H1 (cell line): ENCODE measurements around the gene NELFA. TPM values are rescaled to one million over a fixed set of nuclear protein-coding genes. Genes with fewer than 3 reads are reported as not detected.

Source experiments
- CHD7 ChIP-seq: fragments of 300-600 bp; sonication (generic); IDR thresholded peaks from 2 replicates; pipeline ENCODE4 v1.7.1; 2012; ENCODE audit warnings: low read length, moderate library complexity, mild to moderate bottlenecking, inconsistent platforms; ENCODE audit not compliant: insufficient replicate concordance
- KDM4A ChIP-seq: IDR thresholded peaks from one replicate; pipeline ENCODE4 v1.7.1; 2012; ENCODE audit warnings: low read depth, mild to moderate bottlenecking, moderate library complexity, low read length, inconsistent platforms; ENCODE audit not compliant: severe bottlenecking
- SIRT6 ChIP-seq: IDR thresholded peaks from one replicate; pipeline ENCODE4 v1.7.1; 2012; ENCODE audit warnings: low read length, inconsistent platforms
- SRF ChIP-seq: IDR thresholded peaks from 2 replicates; pipeline ENCODE4 v1.6.1; 2011; ENCODE audit warnings: mild to moderate bottlenecking, low read depth, low read length, moderate library complexity
- polyA plus RNA-seq, 7 experiments: library from polyadenylated mRNA; depleted of rRNA in 3 of 7; stranded (reverse) in 5 of 7; unstranded in 2 of 7; fragments of >200 nt in 5 of 7; fragments of 200-250 nt in 2 of 7; gene quantifications; 1 replicate in 5 of 7; 2 replicates in 1 of 7; 4 replicates in 1 of 7; pipeline versions ENCODE4 v1.2.1 to v1.2.3, GENCODE V29; 2011 to 2013; ENCODE audit warnings: missing spikeins in 2 of 7, mixed read lengths in 2 of 7
- total RNA-seq: library from RNA; stranded (reverse); fragmentation: NEBNext Ultra II Directional; extraction: Animal tissue kit (Norgen Biotek cat#: 25700); gene quantifications from 2 replicates; pipeline ENCODE4 v1.2.1, GENCODE V29; 2021

NELFA gene
- total and polyA plus RNA-seq, 2 of the 8 experiments (the other 6 are each of a cell fraction or from before 2014, with no cell fraction given) = 41.8 to 57.5 TPM

GRCh38 chr4:2007804-2008670 lies 737 bp downstream of the NELFA start (continued):
- TF ChIP-seq CHD7 (no peak), KDM4A (no peak), SIRT6 (no peak), SRF (no peak)
